Stimulated activated CD8-positive, alpha-beta memory T cell treated with anti-CD3 and anti-CD28 coated beads, Interleukin-2, amount 100 ng/mL, for 1 hour (primary cell): Measurements from ENCODE around the gene GGT1.
"Not testable (repeated sequence)": the region's sequence is repeated elsewhere in the genome, so short reads cannot be mapped to it uniquely, and the experiment has no call there.

Source experiments
- DNase-seq, 2 donors: peaks; one replicate each; pipeline ENCODE4 v3.0.0-alpha.2; 2020; ENCODE audit warnings: low read depth in 2 of 2

Gene GGT1

DNA sequence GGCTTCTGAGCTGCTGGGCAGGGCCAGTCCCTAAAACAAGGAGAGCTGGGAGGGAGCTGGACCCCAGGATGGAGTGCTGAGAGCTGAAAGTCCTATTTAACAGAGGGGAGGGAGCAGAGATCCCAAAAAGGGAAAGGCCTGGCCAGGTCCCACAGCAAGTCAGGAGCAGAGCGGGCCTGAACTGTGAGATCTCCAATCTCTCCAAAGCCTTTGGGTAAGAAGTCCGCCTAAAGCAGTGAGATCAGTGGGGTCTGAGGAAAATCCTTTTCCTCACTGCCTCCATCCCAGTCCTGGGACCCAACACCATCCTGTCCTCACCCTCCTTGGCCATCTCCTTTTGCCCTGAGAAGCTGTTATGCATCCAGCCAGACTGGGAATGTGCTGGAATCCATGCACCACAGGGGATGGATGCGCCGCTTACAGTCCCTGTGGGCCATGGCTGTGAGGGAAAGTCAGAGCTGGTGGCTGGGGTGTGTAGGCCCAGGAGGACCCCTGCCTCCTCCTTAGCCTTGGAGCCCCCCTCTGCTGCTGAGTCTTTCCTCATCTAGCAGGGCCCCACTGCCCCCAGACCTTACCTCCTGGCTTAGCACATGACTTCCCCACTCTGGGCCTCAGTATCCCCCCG, 18.7 kb upstream of the GGT1 start:
- DNase-seq: no peak

DNA sequence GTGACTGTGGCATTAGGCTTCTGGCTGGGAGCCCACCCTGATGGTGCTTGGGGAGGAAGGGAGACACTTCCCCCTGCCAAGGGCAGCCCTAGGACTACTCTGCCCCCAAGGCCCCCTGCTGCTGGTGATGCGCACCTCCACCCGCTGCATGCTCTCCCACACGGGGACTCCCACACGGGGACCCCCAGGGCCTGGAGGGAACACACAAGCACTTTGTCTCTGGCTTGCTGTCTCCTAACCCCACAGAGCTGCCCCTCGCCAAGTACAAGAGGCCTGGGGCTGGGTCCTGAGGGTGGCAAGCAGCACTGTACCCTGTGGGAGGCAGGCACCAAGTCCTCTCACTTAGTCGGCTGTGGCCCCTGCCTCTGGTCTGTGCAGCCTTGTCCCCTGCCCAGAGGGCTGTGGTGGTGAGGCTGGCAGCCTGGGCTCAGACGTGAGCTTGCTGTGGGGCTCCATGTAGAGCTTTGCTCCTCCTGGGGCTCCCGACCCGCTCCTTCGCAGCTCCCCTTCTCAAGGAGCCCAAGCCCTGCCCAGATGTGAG, 18.1 kb upstream of the GGT1 start:
- no peak for DNase-seq

DNA sequence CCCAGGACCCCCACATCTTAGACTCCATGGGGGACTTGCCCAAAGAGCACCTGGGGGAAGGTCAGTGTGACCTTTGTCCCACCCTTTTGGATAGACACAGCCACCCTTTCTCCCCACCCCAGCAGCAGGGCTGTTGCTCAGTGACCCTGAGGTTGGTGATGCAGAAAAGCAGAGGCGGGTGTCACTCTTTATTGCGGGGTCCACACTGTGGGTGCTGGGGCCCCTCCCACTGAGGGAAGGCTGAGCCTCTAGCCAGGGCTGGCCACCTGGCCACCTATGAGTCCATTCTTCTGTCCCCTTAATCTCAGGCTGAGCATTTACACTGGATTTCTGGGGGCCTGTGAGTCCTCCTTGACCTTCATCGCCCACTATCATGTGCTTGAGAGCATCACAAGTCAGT, 17.5 kb upstream of the GGT1 start:
- no peak for DNase-seq

DNA sequence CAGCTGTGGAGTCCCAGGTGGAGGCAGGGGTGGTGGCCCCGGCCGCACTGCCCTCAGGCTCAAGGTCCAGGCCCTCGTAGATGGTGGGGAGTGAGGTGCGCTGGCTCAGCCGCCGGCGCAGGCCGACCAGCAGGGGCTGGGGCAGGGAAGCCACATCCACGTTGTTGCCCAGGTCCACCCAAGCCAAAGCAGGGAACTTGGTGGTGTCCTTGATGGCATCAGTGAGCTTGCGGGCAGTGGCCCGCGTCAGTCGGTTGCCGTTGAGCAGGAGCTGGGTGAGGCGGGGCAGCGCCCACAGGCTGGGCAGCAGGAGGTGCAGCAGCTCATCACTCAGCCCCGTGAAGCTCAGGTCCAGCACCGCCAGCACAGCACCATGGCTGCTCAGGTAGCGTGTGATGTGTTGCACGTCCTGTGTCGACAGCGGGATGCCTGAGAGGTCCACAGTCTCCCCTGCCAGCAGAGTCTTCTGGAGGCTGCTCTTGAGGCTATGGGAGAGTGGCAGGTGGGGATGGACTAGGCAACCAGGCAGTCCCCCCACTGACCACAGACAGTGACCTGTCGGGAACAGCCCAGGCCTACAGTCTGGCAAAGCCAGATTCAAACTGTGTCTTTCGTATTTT, 17.0 kb upstream of the GGT1 start:
- DNase-seq: no peak

DNA sequence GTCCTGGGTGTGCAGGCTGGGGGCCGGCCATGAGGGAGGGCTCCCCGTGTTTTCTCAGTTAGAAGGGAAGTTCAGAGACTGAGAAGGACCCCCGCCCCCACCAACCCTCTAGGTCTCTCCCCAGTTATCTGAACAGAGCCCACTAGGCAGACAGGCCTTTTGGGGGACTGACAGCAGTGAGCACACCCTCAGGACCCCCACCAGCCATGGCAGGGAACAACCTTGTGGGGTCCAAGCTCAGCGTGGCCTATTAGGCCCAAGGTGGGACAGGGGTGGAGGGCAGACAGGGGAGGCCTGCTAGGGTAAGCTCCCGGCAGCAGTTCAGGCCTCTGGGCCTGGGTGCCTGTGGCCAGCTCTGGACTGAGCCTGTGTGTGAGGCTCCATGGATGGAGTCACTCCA, 15.7 kb upstream of the GGT1 start:
- DNase-seq: no peak

DNA sequence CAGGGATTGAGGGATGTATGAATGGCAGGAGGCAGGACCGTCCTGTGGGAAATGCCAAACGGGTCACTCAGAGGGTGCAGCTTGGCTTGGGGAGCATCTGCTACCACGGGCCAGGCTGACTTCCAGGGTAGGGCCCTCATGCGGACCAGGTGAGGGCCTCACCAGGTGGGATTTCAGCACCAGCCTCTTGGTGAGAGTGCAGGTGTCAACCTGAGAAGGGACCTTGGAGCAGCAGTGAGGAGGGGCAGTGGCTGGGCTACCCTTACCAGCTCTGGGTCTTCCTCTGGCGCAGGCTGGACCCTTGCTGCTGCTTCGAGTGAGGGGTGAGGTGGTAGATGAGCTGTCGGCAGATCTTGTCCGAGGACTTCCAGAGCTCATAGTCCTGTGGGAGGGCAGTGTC, 15.0 kb upstream of the GGT1 start:
- no peak for DNase-seq

DNA sequence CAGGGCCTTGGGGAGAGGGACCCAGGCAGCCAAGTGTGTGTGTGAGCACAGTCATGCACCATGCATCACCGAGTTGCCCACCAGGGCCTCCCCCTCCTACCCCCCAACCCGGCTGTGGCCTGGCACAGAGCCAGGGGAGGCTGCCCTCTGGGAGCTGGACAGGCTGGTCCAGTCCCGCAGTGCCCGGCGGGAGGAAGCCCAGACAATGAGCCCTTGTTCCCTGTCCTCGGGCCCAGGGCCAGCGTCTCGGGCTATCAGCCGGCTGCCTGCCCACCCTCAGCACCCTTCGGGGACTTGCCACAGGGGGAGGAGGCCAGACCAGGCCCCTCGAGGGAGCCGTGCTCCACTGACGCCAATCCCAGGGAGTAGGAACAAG, 14.6 kb upstream of the GGT1 start:
- no peak for DNase-seq

DNA sequence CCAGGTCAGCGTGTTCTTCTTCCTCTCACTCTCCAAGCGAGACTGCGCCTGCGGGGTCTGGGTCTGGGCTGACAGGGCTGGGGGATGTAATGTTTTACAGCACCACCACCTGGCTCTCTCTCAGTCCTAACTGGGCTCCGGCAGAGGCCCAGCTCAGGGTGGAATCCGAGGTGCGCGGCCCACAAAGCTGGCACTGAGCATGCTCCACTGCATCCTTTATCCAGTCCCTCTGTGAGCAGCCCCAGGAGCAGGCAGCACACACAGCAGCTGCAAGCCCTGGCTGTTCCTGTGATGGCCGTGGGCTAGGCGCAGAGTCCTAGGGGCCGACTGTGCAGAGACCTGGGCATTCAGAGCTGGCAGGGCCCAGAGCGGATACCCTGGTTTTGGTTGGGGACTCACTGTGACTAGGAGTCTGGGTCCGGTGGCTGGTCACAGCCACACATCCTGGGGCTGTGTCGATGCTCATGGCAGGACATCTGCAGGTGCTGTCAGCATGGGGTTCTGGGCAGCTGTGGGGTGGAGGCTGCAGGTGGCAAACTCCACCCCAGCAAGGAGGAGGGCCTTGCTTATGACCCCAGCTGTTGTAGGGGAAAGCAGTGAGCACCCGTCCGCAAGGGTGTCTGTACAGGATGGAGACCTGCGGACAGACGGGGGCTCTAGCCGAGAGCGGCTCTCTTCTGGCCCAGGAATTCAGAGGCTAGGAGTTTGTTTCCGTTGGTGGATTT, 14.1 kb upstream of the GGT1 start:
- no peak for DNase-seq

DNA sequence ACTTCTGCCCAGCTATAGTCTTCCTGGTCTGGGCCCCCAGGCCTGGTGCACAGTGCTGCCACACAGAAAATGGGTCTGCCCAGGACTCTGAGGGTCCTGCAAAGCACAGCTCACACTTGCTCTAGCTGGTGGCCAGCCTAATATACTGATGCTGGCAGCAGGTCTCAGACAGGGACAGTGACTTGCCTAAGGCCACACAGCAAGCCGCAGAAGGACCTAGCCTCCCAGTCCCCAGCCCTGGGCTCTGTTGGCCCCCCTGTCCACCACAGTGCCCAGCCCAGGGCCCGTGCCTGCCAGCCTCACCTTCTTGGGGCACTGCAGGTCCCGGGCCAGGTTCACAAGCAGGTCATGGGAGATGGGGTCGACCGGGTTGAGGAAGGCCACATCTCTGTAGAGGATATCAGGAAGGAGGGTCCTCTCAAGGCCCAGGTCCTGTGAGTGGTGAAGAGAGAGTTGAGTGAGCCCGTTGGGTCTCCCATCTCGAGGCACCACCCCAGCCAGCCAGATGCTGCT, 13.4 kb upstream of the GGT1 start:
- DNase-seq: no peak

DNA sequence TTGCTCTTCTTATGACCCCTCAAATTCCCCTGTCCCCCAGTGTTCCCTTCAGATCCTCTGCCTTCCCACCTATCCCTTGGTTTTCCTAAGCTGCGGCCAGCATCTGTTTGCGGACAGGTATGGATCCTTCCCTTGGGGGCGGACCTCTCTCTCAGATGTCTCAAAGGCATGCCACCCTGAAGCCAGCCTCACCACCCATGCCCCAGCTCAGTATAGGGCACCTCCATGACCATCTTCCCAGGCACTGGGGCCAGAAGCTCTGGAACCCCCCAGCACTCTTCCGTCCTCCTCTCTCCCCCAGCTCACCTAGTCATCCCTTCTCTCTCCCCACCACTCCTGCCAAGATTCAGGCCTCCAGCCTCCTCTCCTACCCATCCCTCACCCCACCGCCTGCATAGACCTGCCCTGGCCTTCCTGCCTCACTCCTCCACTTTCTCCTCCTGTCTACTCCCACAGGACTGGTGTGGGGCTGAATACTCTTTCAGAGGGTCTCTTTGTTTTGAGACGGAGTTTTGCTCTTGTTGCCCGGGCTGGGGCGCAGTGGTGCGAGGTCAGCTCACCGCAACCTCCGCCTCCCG, 12.3 kb upstream of the GGT1 start:
- DNase-seq: no peak

DNA sequence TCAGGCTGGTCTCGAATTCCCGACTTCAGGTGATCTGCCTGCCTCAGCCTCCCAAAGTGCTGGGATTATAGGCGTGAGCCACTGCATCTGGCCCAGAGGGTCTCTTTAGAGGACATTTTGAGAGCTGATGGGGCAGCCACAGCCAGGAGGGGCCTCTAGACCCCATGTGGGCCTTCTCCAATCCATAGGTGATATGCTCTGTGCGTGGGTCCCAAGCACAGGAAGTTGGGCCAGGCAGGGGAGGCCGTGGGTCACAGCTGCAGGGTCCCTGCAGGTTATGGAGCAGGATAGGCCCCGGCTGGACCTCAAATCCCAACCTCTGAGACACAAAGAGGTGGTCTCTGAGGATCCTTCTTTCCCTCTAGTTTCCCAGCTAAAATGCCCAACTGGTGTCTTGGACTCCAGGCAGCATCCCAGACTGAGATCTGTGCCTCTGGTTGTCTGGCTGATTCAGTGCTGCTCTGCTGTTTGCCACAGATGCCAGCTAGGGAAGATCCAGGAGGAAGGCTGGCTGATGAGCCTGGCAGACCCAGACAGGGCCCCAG, 11.6 kb upstream of the GGT1 start:
- no peak for DNase-seq

DNA sequence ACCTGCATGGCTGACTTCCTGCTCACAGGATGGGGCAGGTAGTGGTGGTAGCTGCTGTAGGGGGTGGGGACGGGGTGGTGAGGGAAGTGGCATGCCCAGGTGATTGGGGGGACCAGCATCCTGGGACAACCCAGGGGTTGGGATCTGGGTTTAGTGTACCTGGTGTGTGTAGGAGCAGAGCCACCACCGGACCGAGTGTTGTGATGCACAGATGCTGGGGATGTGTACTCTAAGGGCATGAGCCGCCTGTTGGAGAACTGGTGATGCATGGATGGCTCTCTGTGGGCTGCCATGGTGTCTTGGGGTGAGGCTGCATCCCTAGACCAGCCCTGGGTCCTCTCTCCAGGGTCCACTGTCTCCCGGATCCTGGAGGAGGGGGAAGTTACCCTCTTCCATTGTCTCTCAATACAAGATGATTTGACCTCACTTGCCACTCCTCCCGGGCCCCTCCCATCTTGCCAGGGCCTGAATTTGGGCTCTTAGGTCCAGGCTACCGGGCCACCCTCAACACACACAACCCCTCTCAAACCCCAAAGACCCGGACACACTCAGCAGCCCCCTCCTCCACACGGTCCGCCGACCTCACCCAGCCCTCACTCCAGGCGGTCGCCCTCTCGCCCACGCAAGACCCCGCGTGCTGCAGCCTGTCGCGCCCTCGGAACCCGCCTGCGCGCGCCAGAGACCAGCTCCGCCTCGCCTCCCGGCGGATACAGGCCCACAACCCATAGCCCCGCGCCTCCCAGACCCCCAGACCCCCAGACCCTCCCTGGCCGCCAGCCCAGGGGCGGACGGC, 10.7 kb upstream of the GGT1 start:
- DNase-seq: no peak

DNA sequence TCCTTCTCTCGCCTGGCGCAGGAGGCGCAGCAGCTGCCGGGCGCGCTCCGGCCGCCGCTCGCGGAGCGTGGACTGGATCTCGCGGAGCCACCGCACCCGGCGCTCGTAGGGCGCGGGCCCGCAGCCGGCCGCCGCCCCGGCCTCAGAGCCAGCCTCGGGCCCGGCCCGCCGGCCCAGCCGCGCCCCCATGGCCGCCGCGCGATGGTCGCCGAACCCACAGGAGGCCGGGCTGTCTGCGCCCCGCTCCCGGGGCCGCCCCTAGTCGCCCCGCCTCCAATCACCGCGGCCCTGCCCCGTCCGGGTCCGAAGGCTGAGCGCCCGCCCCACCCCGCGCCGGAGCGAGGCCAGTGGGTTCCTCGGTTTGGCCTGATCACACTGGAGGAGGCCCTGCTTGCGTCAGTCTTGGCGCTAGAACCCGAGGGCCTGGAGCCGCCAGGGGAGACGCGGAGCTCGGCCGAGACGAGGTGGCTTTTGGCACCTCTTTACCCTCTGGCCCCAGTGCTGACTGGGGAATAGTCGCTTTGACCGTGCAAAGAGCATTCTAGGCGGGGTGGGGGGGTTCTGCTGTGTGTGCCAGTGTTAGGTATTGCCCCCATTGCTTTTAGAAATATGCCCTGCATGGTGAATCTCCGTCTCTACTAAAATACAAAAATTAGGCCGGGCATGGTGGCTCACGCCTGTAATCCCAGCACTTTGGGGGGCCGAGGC, 10.0 kb upstream of the GGT1 start, which contains the start of gene LRRC75B:
Gene LRRC75B (minus strand): TSS at position 223 of the 708 bp plus-strand sequence. CDS start 34 bp downstream, at position 189.
- no peak for DNase-seq

DNA sequence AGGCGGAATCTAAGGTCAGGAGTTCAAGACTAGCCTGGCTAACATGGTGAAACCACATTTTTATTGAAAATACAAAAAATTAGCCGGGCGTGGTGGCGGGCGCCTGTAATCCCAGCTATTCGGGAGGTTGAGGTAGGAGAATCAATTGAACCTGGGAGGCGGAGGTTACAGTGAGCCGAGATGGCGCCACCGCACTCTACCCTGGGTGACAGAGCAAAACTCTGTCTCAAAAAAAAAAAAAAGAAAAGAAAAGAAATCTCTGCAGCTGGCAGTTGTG, 9.5 kb upstream of the GGT1 start:
- DNase-seq: not testable (repeated sequence)

DNA sequence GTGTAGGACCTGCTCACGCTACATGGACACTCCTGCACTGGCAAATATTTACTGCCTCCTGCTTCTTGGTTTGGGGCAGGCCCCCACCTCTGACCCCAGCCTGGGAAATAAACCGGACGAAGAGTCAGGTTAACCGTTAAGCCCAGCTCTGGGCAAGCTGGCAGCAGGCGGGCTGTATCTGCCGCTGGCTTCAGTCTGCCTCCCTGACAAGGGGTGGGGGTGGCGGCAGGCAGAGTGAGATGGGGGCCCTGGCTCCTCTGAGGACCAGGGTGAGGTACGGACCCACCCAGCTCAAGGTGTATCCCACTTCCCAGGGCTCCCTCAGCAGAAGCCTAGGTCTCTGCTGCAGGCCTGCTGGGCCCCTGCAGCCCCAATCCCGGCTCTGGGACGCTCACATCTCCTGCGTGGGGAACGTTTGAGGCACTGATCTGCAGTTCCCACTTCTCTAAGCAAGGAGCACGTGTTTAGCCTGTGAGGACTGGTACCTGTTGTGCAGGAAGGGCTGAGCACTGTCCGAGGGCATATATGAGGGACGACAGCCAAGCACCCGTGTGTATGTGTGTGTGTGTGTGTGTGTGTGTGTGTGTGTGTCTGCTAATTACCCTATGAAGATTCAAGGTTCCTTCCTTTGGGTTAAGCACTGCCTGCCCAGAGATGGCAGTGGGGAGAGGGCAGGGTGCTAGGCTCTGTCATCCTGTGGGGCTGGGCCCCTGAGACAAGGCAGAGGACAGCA, 9.0 kb upstream of the GGT1 start:
- DNase-seq: no peak

DNA sequence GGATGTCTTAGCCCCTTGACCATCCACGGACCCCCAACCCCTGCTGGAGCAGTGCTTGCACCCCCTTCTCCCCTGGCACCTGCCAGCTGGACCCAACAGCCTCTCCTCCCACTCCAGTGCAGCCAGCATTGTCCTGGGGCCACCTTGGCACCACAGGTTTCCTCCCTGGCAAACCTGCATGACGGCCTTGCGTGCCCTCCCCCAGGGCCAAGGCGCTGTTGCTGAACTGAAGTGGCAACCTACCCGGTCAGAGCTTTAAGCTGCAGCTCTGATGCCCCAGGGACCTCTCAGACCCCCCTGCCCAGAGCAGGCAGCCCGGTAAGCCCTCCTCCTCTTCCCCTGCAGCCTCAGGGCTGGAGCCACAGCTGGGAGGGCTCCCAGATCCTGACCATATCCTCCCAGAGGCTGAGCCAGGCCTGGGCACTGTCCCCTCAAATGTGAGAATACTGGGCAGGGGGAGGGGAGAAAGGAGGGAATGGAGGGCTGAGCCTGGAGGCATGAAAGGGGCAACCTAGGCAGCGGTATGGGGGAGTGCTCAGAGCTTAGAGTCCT, 8.3 kb upstream of the GGT1 start:
- no peak for DNase-seq

DNA sequence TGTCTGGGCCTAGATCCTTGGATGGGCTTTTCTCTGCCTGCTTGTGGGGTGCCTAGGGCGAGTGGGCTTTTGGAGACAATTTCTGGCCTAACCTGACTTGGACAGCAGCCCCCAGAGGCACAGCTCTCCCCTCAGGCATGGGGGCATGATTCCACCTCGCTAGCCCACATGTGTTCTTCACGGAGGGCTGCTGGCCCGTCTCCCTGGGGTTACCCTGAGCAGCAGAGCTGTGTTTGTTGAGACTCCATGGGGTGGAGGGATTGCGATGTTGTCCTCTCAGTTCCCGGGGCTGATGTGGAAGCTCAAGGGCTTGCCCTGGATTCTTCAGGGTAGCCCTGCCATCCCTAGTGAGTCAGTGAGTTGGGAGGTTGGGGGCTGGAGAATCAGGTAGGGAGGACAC, 7.8 kb upstream of the GGT1 start:
- DNase-seq: no peak

DNA sequence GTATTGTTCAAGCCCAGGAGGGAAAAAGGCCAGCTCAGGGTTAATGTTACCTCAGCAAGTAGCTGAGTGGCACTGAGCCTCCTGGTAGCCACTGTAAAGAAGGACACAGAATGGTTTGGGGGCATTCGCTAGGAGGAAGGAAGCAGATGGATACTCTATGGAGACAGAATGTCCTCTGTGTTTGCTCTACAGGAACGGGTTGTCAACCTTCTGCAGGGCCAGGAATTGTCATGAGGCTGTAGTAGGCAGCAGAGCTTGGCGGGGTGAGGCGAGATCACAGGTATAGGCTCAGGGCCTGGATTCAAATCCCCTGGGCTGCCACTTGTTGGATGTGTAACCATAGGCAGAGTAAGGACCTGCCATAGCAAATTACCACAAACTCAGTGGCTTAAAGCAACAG, 7.1 kb upstream of the GGT1 start:
- no peak for DNase-seq

DNA sequence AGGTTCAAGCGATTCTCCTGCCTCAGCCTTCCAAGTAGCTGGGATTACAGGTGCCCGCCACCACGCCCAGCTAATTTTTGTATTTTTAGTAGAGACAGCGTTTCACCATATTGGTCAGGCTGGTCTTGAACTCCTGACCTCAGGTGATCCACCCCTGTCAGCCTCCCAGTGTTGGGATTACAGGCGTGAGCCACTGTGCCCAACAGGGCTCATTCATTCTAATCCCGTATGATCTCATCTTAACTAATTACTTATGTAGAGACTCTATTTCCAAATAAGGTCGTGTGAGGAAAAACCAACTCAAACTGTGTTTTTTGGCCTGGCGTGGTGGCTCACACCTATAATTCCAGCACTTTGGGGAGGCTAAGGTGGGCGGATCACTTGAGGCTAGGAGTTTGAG, 5.9 kb upstream of the GGT1 start:
- not testable (repeated sequence) for DNase-seq

DNA sequence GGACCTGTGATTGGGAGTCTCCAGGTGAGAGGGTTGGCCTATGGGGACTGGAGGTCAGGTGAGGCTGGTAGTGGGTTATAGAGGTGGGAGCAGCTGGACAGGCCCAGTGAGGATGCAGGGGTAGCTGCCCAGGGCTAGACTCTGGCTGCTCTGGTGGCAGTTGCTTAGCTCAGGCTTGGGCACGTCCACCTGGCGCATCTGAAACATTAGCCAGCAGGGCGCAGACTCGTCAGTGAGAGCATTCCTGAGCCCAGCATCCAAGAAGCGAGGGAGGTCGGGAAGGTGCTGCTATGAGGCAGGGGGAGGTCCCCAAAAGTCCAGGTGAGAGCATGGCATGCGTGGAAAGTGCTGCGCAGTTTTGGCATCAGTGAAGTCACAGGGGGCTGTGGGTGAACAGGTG, 3.5 kb upstream of the GGT1 start:
- no peak for DNase-seq
